A549 (cell line): ENCODE measurements around the gene TM4SF1. TPM values are rescaled to one million over a fixed set of nuclear protein-coding genes. Genes with fewer than 3 reads are reported as not detected.

Experiments used
- ATAC-seq, 2 experiments: fragments of 200-7000 bp in 1 of 2; fragments of >200 bp in 1 of 2; cut with Nextera tagmentation in 1 of 2; cut with Tn5 transposase in 1 of 2; 3 replicates each; pipeline versions ENCODE4 v1.8.0 to v1.9.1; 2018 to 2020; ENCODE audit warnings: mild to moderate bottlenecking in 1 of 2, moderate library complexity in 1 of 2
- CTCF ChIA-PET: fragments of 300-600 bp; sonication (Branson Sonifier 250); formaldehyde crosslinking; extraction: SDS; loops from one replicate; lab custom pipeline; 2021; ENCODE audit warnings: antibody characterized with exemption, inconsistent platforms; lab: Yijun Ruan, JAX
- POLR2A ChIA-PET: fragments of 350-600 bp; formaldehyde crosslinking; extraction: SDS; loops from one replicate; lab custom pipeline; 2021; ENCODE audit warnings: antibody characterized with exemption, inconsistent platforms; lab: Yijun Ruan, JAX
- DNase-seq, 2 experiments: peaks; one replicate each; pipeline versions ENCODE4 v3.0.0 to v3.0.0-alpha.2; 2011 to 2016; ENCODE audit warnings: low read depth in 1 of 2, low spot score in 1 of 2
- FAIRE-seq: peaks from 2 replicates; lab custom pipeline; 2011; peaks lifted over from hg19 to GRCh38; lab: Jason Lieb, UNC
- H3K27ac ChIP-seq, 2 experiments: fragments of >200 bp; sonication (Bioruptor Twin); formaldehyde crosslinking; 3 replicates each; pipeline ENCODE4 v1.5.1; 2016 to 2017
- H3K4me1 ChIP-seq: fragments of >200 bp; sonication (Bioruptor Twin); formaldehyde crosslinking; 3 replicates; pipeline ENCODE4 v1.6.1; 2016
- H3K4me2 ChIP-seq: fragments of >200 bp; sonication (Bioruptor Twin); formaldehyde crosslinking; 3 replicates; pipeline ENCODE4 v1.6.1; 2016
- H3K4me3 ChIP-seq: fragments of >200 bp; sonication (Bioruptor Twin); formaldehyde crosslinking; 3 replicates; pipeline ENCODE4 v1.5.1; 2016
- H3K9me3 ChIP-seq: fragments of >200 bp; sonication (Bioruptor Twin); formaldehyde crosslinking; 3 replicates; pipeline ENCODE4 v1.6.1; 2016
- BCL3 ChIP-seq: fragments of >200 bp; sonication (Bioruptor Twin); formaldehyde crosslinking; IDR thresholded peaks from 3 replicates; pipeline ENCODE4 v1.6.1; 2016
- BHLHE40 ChIP-seq: IDR thresholded peaks from 2 replicates; pipeline ENCODE4 v1.6.1; 2012; ENCODE audit warnings: low read depth, low read length, inconsistent platforms
- CBX8 ChIP-seq: fragments of 200-600 bp; sonication (generic); IDR thresholded peaks from 2 replicates; pipeline ENCODE4 v1.6.1; 2016
- CEBPB ChIP-seq, 2 experiments: fragments of >200 bp in 1 of 2; sonication (Bioruptor Twin) in 1 of 2; formaldehyde crosslinking in 1 of 2; IDR thresholded peaks; 2 replicates each; pipeline ENCODE4 v1.6.1; 2012 to 2016
- CHD2 ChIP-seq: fragments of 150-350 bp; IDR thresholded peaks from 2 replicates; pipeline ENCODE4 v1.6.1; 2014; ENCODE audit warnings: low read length; ENCODE audit not compliant: partially characterized antibody
- E2F6 ChIP-seq: IDR thresholded peaks from 2 replicates; pipeline ENCODE4 v1.6.1; 2012; ENCODE audit warnings: low read depth, borderline replicate concordance
- EHF ChIP-seq: fragments of 250-450 bp; sonication (Bioruptor Pico); IDR thresholded peaks from 2 replicates; pipeline ENCODE4 v1.5.0; 2020; ENCODE audit warnings: mild to moderate bottlenecking
- EHMT2 ChIP-seq: fragments of 200-600 bp; sonication (generic); IDR thresholded peaks from 2 replicates; pipeline ENCODE4 v1.6.1; 2016; ENCODE audit warnings: antibody characterized with exemption, low read depth, mild to moderate bottlenecking, moderate library complexity
- ELK1 ChIP-seq: fragments of 150-350 bp; IDR thresholded peaks from 2 replicates; pipeline ENCODE4 v1.6.1; 2014; ENCODE audit warnings: low read depth, mild to moderate bottlenecking, low read length
- ESRRA ChIP-seq: fragments of 150-350 bp; IDR thresholded peaks from 2 replicates; pipeline ENCODE4 v1.6.1; 2014; ENCODE audit warnings: mild to moderate bottlenecking, low read length, borderline replicate concordance
- HES2 ChIP-seq: fragments of >200 bp; sonication (Bioruptor Twin); formaldehyde crosslinking; IDR thresholded peaks from 2 replicates; pipeline ENCODE4 v1.6.1; 2016
- MAFK ChIP-seq: fragments of 450-650 bp; IDR thresholded peaks from 2 replicates; pipeline ENCODE4 v1.6.1; 2014; ENCODE audit not compliant: partially characterized antibody
- MAX ChIP-seq: IDR thresholded peaks from 2 replicates; pipeline ENCODE4 v1.6.1; 2012
- MYC ChIP-seq: IDR thresholded peaks from 2 replicates; pipeline ENCODE4 v1.6.1; 2012; ENCODE audit warnings: mild to moderate bottlenecking, inconsistent platforms, low read length, improper control_type of control experiment, borderline replicate concordance
- NR3C1 ChIP-seq: fragments of >200 bp; sonication (Bioruptor Twin); formaldehyde crosslinking; IDR thresholded peaks from 3 replicates; pipeline ENCODE4 v1.6.1; 2017
- PBX3 ChIP-seq: IDR thresholded peaks from 2 replicates; pipeline ENCODE4 v1.6.1; 2012
- POLR2AphosphoS2 ChIP-seq: conservative IDR thresholded peaks from 2 replicates; pipeline ENCODE4 v1.6.1; 2012; ENCODE audit warnings: low read length, improper control_type of control experiment, inconsistent platforms
- RAD21 ChIP-seq, 2 experiments: fragments of >200 bp in 1 of 2; sonication (Bioruptor Twin) in 1 of 2; formaldehyde crosslinking in 1 of 2; IDR thresholded peaks in 1 of 2; conservative IDR thresholded peaks in 1 of 2; 2 replicates in 1 of 2; 3 replicates in 1 of 2; pipeline ENCODE4 v1.6.1; 2012 to 2018; ENCODE audit warnings: inconsistent platforms in 1 of 2
- RARB ChIP-seq: fragments of 250-450 bp; sonication (Bioruptor Pico); IDR thresholded peaks from 2 replicates; pipeline ENCODE4 v1.8.0; 2021; ENCODE audit warnings: mild to moderate bottlenecking, moderate library complexity
- RNF2 ChIP-seq: fragments of 200-600 bp; sonication (generic); IDR thresholded peaks from 2 replicates; pipeline ENCODE4 v1.6.1; 2016; ENCODE audit warnings: low read depth, mild to moderate bottlenecking, antibody characterized with exemption, moderate library complexity, borderline replicate concordance
- SREBF2 ChIP-seq: fragments of 450-650 bp; IDR thresholded peaks from 2 replicates; pipeline ENCODE4 v1.6.1; 2014; ENCODE audit warnings: mild to moderate bottlenecking, moderate library complexity
- TFCP2L1 ChIP-seq: fragments of 250-450 bp; sonication (Bioruptor Pico); IDR thresholded peaks from 2 replicates; pipeline ENCODE4 v1.5.0; 2021; ENCODE audit warnings: mild to moderate bottlenecking
- TP53 ChIP-seq: fragments of 250-450 bp; sonication (Bioruptor Pico); IDR thresholded peaks from 2 replicates; pipeline ENCODE4 v1.5.0; 2021; ENCODE audit warnings: mild to moderate bottlenecking, moderate library complexity
- polyA plus RNA-seq, 4 experiments: library from polyadenylated mRNA; depleted of rRNA in 3 of 4; stranded (reverse); fragments of >200 nt; fragmentation: RNase III in 1 of 4; extraction: RNeasy Plus Mini Kit Qiagen cat#74134 plus additional on column Dnase treatment in 1 of 4; gene quantifications; 2 replicates in 3 of 4; 3 replicates in 1 of 4; pipeline ENCODE4 v1.2.3, GENCODE V29; 2011 to 2017

The TM4SF1 gene
- polyA plus RNA-seq, 2 of the 4 experiments (the other 2 are of a cell fraction), result 828 to 1,208 TPM

- ChIA-PET CTCF (interaction anchor here (1.8 to 4.9 kb wide), 3 partner anchors 10 to 95 kb away, joined by 6 to 23 read pairs (median 9); no protein-coding TSS in a partner anchor), POLR2A (no interaction called here)
- TF ChIP-seq MAX, result no peak
- no peak for TF ChIP-seq EHF (CRISPR knock-in tag)
- no peak for TF ChIP-seq HES2
- no peak for TF ChIP-seq TFCP2L1 (CRISPR knock-in tag)
- no peak for TF ChIP-seq RNF2
- TF ChIP-seq ELK1, result no peak
- no peak for TF ChIP-seq CHD2
- no peak for TF ChIP-seq EHMT2
- no peak for TF ChIP-seq TP53 (CRISPR knock-in tag)
- no peak for TF ChIP-seq PBX3
- no peak for TF ChIP-seq CEBPB (IDR thresholded peaks at IDR 0.05)
- TF ChIP-seq E2F6, result no peak
- no peak for TF ChIP-seq SREBF2
- TF ChIP-seq ESRRA, result no peak
- TF ChIP-seq MYC, result no peak
- TF ChIP-seq RAD21 (conservative IDR thresholded peaks at IDR 0.05 in 1 of 2, IDR thresholded peaks at IDR 0.05 in 1 of 2), result no peak
- FAIRE-seq (no peak), ATAC-seq (no peak), DNase-seq (no peak)
- Histone ChIP-seq H3K4me2 (no peak overlapping the region; the same call in 2 of the 3 replicates), H3K9me3 (peaks cover 1% of the 10 kb centered on the region; the same call in 2 of the 3 replicates), H3K27ac (peak overlapping the region; percentile 93 to 94), H3K4me3 (no peak overlapping the region), H3K4me1 (peaks cover 80% of the 10 kb centered on the region)
Measured at GRCh38 chr3:149384167-149384566, 6.7 kb upstream of the TM4SF1 start.

- peaks cover 80% of the 10 kb centered on the region for H3K4me1 ChIP-seq
- ChIA-PET POLR2A (interaction anchor here (0.8 kb wide), 1 partner anchor 17 kb away, joined by 3 read pairs; no protein-coding TSS in a partner anchor), CTCF (interaction anchor here (2.4 kb wide), 1 partner anchor 90 kb away, joined by 9 read pairs; no protein-coding TSS in a partner anchor)
- DNase-seq (no peak), ATAC-seq (no peak), FAIRE-seq (no peak)
- TF ChIP-seq TFCP2L1 (CRISPR knock-in tag) (no peak), BHLHE40 (no peak), BCL3 (no peak), ESRRA (no peak), POLR2AphosphoS2 (no peak), CBX8 (no peak), HES2 (no peak), EHF (CRISPR knock-in tag) (no peak), MAFK (no peak), PBX3 (no peak), RARB (no peak), NR3C1 (no peak), RAD21 (conservative IDR thresholded peaks at IDR 0.05 in 1 of 2, IDR thresholded peaks at IDR 0.05 in 1 of 2) (no peak), SREBF2 (no peak), E2F6 (no peak)
- peak overlapping the region; percentile 93 to 94 for H3K27ac ChIP-seq
- no peaks in the 10 kb centered on the region for H3K9me3 ChIP-seq
- H3K4me3 ChIP-seq, result no peak overlapping the region
- H3K4me2 ChIP-seq, result no peak overlapping the region; the same call in 2 of the 3 replicates
Measured at GRCh38 chr3:149383703-149384102, 6.3 kb upstream of the TM4SF1 start.
